ENCODE results near the gene CELA2A. TPM values are rescaled to one million over a fixed set of nuclear protein-coding genes. Genes with fewer than 3 reads are reported as not detected.

Gene CELA2A
- not detected for total RNA-seq
- long read RNA-seq = 0 reads

GRCh38 chr1:15456313-15456954, at the start of gene CELA2A:
Gene CELA2A, plus strand, starts transcription at chr1:15456732. Its CDS starts 22 bp downstream, at chr1:15456754.
- Histone ChIP-seq H3K4me1 (no peaks in the 10 kb centered on the region), H3K27me3 (ENCODE audit: low read depth) (no peaks in the 10 kb centered on the region), H3K36me3 (no peaks in the 10 kb centered on the region), H3K9me3 (replicated peaks) (no peaks in the 10 kb centered on the region), H3K27ac (replicated peaks) (no peak within 1 kb of the TSS), H3K4me3 (no peak within 1 kb of the TSS)
- DNase-seq = no peak
- TF ChIP-seq CTCF (IDR thresholded peaks at IDR 0.05; ENCODE audit: borderline replicate concordance) = no peak
- intact Hi-C loops (cut with micrococcal nuclease) = no loop called here

- intact Hi-C loops (cut with micrococcal nuclease) = no loop called here
- Histone ChIP-seq H3K27ac (replicated peaks) (no peak overlapping the region), H3K4me1 (peaks cover 48% of the 10 kb centered on the region), H3K9me3 (replicated peaks) (no peaks in the 10 kb centered on the region), H3K27me3 (ENCODE audit: low read depth) (no peaks in the 10 kb centered on the region), H3K36me3 (no peaks in the 10 kb centered on the region), H3K4me3 (no peak overlapping the region)
- DNase-seq = no peak
- no peak for TF ChIP-seq CTCF (IDR thresholded peaks at IDR 0.05; ENCODE audit: borderline replicate concordance)
Observed at GRCh38 chr1:15407580-15407979, 49.0 kb upstream of the CELA2A start.

GRCh38 chr1:15408890-15409387, 47.6 kb upstream of the CELA2A start:
- DNase-seq = no peak
- TF ChIP-seq CTCF (IDR thresholded peaks at IDR 0.05; ENCODE audit: borderline replicate concordance) = no peak
- H3K4me1 ChIP-seq = peaks cover 62% of the 10 kb centered on the region
- H3K27ac ChIP-seq (replicated peaks) = peak overlapping the region; percentile 78
- intact Hi-C loops (cut with micrococcal nuclease) = no loop called here
- H3K9me3 ChIP-seq (replicated peaks) = no peaks in the 10 kb centered on the region
- H3K27me3 ChIP-seq (ENCODE audit: low read depth) = no peaks in the 10 kb centered on the region
- peak overlapping the region; percentile 95 for H3K4me3 ChIP-seq
- H3K36me3 ChIP-seq = no peaks in the 10 kb centered on the region

- TF ChIP-seq CTCF (IDR thresholded peaks at IDR 0.05; ENCODE audit: borderline replicate concordance) = no peak
- DNase-seq = peak; percentile 85
- Histone ChIP-seq H3K36me3 (no peaks in the 10 kb centered on the region), H3K4me3 (peak within 1 kb of the TSS; percentile 95), H3K27ac (replicated peaks) (peak within 1 kb of the TSS; percentile 78), H3K9me3 (replicated peaks) (no peaks in the 10 kb centered on the region), H3K4me1 (peaks cover 68% of the 10 kb centered on the region), H3K27me3 (ENCODE audit: low read depth) (no peaks in the 10 kb centered on the region)
- intact Hi-C loops (cut with micrococcal nuclease) = no loop called here
Observed at GRCh38 chr1:15409388-15410222, 46.9 kb upstream of the CELA2A start, which contains the start of gene EFHD2. Gene EFHD2, plus strand, starts transcription at chr1:15409888. Its CDS starts 84 bp downstream, at chr1:15409972.

- Histone ChIP-seq H3K27ac (replicated peaks) (peak overlapping the region; percentile 78), H3K36me3 (no peaks in the 10 kb centered on the region), H3K4me3 (peak overlapping the region; percentile 95), H3K9me3 (replicated peaks) (no peaks in the 10 kb centered on the region), H3K4me1 (peaks cover 76% of the 10 kb centered on the region), H3K27me3 (ENCODE audit: low read depth) (no peaks in the 10 kb centered on the region)
- TF ChIP-seq CTCF (IDR thresholded peaks at IDR 0.05; ENCODE audit: borderline replicate concordance) = no peak
- DNase-seq = no peak
- intact Hi-C loops (cut with micrococcal nuclease) = no loop called here
Observed at GRCh38 chr1:15410223-15410883, 46.2 kb upstream of the CELA2A start.
